Stomach (tissue), 9 donors: Measurements from ENCODE around the gene ZNF277. TPM values are rescaled to one million over a fixed set of nuclear protein-coding genes. Genes with fewer than 3 reads are reported as not detected.

Experiments
- DNase-seq, 2 donors: peaks; one replicate each; pipeline versions ENCODE4 v3.0.0 to v3.0.0-alpha.2; 2013 to 2019
- H3K27ac ChIP-seq, 5 donors: fragments of 200-600 bp in 4 of 5; sonication (generic) in 4 of 5; one replicate each; pipeline ENCODE4 v1.5.1; 2013 to 2019; ENCODE audit warnings: mild to moderate bottlenecking in 1 of 5, moderate library complexity in 1 of 5
- H3K27me3 ChIP-seq, 3 donors: fragments of 200-600 bp; sonication (generic); one replicate each; pipeline ENCODE4 v1.5.1; 2017 to 2019; ENCODE audit warnings: mixed run types in 1 of 3
- H3K36me3 ChIP-seq, 4 donors: fragments of 200-600 bp; sonication (generic); 1 replicate in 3 of 4; 2 replicates in 1 of 4; pipeline ENCODE4 v1.5.1; 2016 to 2019
- H3K4me1 ChIP-seq, 4 donors: fragments of 200-600 bp; sonication (generic); one replicate each; pipeline ENCODE4 v1.5.1; 2016 to 2019
- H3K4me3 ChIP-seq, 4 donors: fragments of 200-600 bp; sonication (generic) in 3 of 4; one replicate each; pipeline ENCODE4 v1.5.1; 2016 to 2019; ENCODE audit warnings: mild to moderate bottlenecking in 1 of 4
- H3K9me3 ChIP-seq, 4 donors: fragments of 200-600 bp; sonication (generic); one replicate each; pipeline ENCODE4 v1.5.1; 2016 to 2019
- CTCF ChIP-seq, 7 experiments: fragments of 450-650 bp in 4 of 7; fragments of 200-600 bp in 3 of 7; sonication (generic) in 3 of 7; IDR thresholded peaks; one replicate each; pipeline ENCODE4 v1.5.1; 2016 to 2019; ENCODE audit warnings: antibody characterized with exemption in 7 of 7, control low read depth in 2 of 7, mild to moderate bottlenecking in 1 of 7
- EP300 ChIP-seq: sonication (generic); formaldehyde crosslinking; IDR thresholded peaks from one replicate; pipeline ENCODE4 v1.6.1; 2017; ENCODE audit warnings: antibody characterized with exemption
- POLR2A ChIP-seq, 4 donors: fragments of 450-650 bp; IDR thresholded peaks; one replicate each; pipeline ENCODE4 v1.6.1; 2016; ENCODE audit warnings: antibody characterized with exemption in 4 of 4, control low read depth in 2 of 4, mild to moderate bottlenecking in 1 of 4, moderate library complexity in 1 of 4
- POLR2AphosphoS5 ChIP-seq, 3 donors: sonication (generic); formaldehyde crosslinking; IDR thresholded peaks; one replicate each; pipeline ENCODE4 v1.6.1; 2016; ENCODE audit warnings: antibody characterized with exemption in 3 of 3
- WGBS, 5 donors: extraction: QIAGEN DNeasy Blood & Tissue Kit in 3 of 5; methylation state at CpG; one replicate each; pipeline versions ENCODE4 v1.1.5 to v1.1.7; 2013 to 2018; 5-methylcytosine and 5-hydroxymethylcytosine counted together
- intact Hi-C: fragments of 100-400 bp; cut with DNase I; formaldehyde crosslinking; loops from one replicate; pipeline ENCODE4 v1.15.1; 2023; ENCODE audit warnings: low total_unique reads
- polyA plus RNA-seq, 3 donors: library from polyadenylated mRNA; stranded (reverse); fragments of 200-250 nt; gene quantifications; one replicate each; pipeline ENCODE4 v1.2.3, GENCODE V29; 2013
- total RNA-seq, 5 donors: library from RNA; depleted of rRNA; stranded (reverse); fragments of >200 nt; gene quantifications; one replicate each; pipeline versions ENCODE4 v1.1.0 to v1.2.3, GENCODE V29; 2014 to 2016
- donor health status: healthy with polysubstance abuse.
- donor health status: Bipolar disorder and iron deficiency.
- donor health status: healthy.

The ZNF277 gene
- total and polyA plus RNA-seq, 8 donors = 9.9 to 75.0 (median 27.2) TPM

DNA sequence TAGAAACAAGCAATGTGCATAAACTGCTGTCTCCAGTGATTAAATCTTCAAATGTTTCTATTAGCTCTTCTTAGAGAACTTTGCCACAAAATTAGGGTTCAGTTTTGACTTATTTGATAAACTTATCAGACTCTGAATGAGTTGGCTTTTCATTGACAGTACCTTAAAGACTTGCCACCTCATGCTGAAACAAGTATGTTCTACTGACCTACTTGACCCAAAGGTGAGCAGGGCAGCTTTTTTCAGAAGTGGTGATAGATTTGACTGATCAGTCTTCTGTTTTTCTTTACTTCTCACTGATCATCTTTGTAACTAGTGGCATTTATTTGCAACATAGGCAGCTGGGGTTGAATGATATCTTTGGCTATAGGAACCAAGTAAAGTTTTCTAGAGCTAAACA lies 7.8 kb downstream of the ZNF277 start:
- Histone ChIP-seq H3K9me3 (no peaks in the 10 kb centered on the region), H3K27me3 (no peaks in the 10 kb centered on the region), H3K27ac (no peak overlapping the region), H3K36me3 (no peaks in the 10 kb centered on the region), H3K4me1 (peaks cover 0 to 31% (median 18%) of the 10 kb centered on the region in 4 donors), H3K4me3 (no peak overlapping the region)
- intact Hi-C loops = no loop called here
- TF ChIP-seq POLR2A (IDR thresholded peaks at IDR 0.05) = no peak
- no peak for TF ChIP-seq POLR2AphosphoS5 (IDR thresholded peaks at IDR 0.05)
- no peak for TF ChIP-seq EP300
- TF ChIP-seq CTCF (IDR thresholded peaks at IDR 0.05) = no peak
- no peak for DNase-seq

DNA sequence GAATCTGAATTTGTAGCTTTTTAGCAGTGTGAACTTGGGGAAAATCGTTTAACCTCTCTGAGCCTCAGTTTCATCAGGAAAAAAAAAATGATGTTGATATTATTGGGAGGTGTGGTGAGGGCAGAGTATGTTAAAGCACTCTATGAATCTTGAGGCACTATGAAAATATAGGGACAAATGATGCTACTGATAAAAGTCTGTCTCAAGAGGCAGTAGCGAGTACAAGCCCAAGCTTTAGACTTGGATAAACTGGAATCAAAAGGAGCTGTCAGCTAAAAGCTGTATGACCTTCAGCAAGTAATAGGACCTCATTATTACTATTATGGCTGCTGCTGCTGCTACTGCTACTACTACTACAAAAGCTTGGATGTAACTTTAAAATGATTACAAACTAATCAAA lies 8.4 kb downstream of the ZNF277 start:
- no peaks in the 10 kb centered on the region for H3K9me3 ChIP-seq
- H3K4me1 ChIP-seq = peaks cover 0 to 31% (median 18%) of the 10 kb centered on the region in 4 donors
- no peak overlapping the region for H3K27ac ChIP-seq
- 82 to 89% (median 83%) methylated on average over 2 of the region's 2 CpGs for WGBS, 5 donors
- TF ChIP-seq POLR2A (IDR thresholded peaks at IDR 0.05) (no peak), EP300 (no peak), CTCF (IDR thresholded peaks at IDR 0.05) (no peak), POLR2AphosphoS5 (IDR thresholded peaks at IDR 0.05) (no peak)
- H3K36me3 ChIP-seq = no peaks in the 10 kb centered on the region
- H3K27me3 ChIP-seq = no peaks in the 10 kb centered on the region
- H3K4me3 ChIP-seq = no peak overlapping the region
- no peak for DNase-seq
- intact Hi-C loops = no loop called here

DNA sequence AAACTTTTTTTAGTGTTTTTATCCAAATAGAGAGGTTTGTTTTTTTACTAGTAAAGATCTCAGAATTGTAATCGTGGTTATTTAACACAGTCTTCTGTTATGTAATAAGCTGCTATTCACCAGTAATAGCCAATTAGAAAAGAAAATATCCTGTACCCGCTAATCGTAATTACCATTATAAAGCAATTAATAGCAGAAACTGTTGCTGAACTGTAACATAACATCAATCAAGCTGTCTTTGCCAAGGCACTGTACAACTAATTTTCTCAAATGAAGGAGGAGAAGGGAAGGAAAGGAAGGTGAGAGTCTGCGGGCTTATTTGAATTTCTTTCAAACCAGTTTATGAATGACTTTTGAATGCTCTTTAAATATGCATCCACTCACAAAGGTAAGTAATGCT lies 9.3 kb downstream of the ZNF277 start:
- no peak overlapping the region for H3K4me3 ChIP-seq
- H3K4me1 ChIP-seq = peaks cover 0 to 27% (median 15%) of the 10 kb centered on the region in 4 donors
- no peaks in the 10 kb centered on the region for H3K9me3 ChIP-seq
- WGBS, 5 donors = 74 to 82% (median 81%) methylated on average over 4 of the region's 4 CpGs
- intact Hi-C loops = no loop called here
- no peaks in the 10 kb centered on the region for H3K36me3 ChIP-seq
- H3K27me3 ChIP-seq = no peaks in the 10 kb centered on the region
- H3K27ac ChIP-seq = no peak overlapping the region
- DNase-seq = peak in 1 of 2 donors; percentile 24
- no peak for TF ChIP-seq POLR2A (IDR thresholded peaks at IDR 0.05)
- TF ChIP-seq EP300 = no peak
- TF ChIP-seq POLR2AphosphoS5 (IDR thresholded peaks at IDR 0.05) = no peak
- TF ChIP-seq CTCF (IDR thresholded peaks at IDR 0.05) = no peak

DNA sequence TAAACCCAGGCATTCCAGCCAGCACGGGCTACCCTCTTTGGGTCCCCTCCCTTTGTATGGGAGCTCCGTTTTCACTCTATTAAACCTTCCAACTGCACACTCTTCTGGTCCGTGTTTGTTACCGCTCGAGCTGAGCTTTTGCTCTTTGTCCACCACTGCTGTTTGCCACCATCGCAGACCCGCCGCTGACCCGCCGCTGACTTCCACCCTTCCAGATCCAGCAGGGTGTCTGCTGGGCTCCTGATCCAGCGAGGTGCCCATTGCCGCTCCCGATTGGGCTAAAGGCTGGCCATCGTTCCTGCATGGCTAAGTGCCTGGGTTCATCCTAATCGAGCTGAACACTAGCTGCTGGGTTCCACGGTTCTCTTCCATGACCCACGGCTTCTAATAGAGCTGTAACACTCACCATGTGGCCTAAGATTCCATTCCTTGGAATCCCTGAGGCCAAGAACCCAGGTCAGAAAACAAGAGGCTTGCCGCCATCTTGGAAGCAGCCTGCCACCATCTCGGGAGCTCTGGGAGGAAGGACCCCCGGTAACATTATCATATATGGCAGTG lies 14.5 kb downstream of the ZNF277 start:
- 92 to 93% (median 92%) methylated on average over 19 to 20 of the region's 20 CpGs for WGBS, 5 donors
- Histone ChIP-seq H3K9me3 (no peaks in the 10 kb centered on the region), H3K27me3 (no peaks in the 10 kb centered on the region), H3K4me1 (peaks cover 0 to 11% (median 3%) of the 10 kb centered on the region in 4 donors), H3K4me3 (no peak overlapping the region), H3K36me3 (no peaks in the 10 kb centered on the region), H3K27ac (no peak overlapping the region)
- TF ChIP-seq POLR2AphosphoS5 (IDR thresholded peaks at IDR 0.05) (no peak), POLR2A (IDR thresholded peaks at IDR 0.05) (no peak), CTCF (IDR thresholded peaks at IDR 0.05) (no peak), EP300 (no peak)
- intact Hi-C loops = no loop called here
- no peak for DNase-seq
